ENCODE results near the gene C2orf42. TPM values are rescaled to one million over a fixed set of nuclear protein-coding genes. Genes with fewer than 3 reads are reported as not detected.

The C2orf42 gene
- total and polyA plus RNA-seq, 10 of the 15 experiments (the other 5 are each of a cell fraction or from before 2014, with no cell fraction given): 5.5 to 19.8 (median 11.5) TPM

DNA sequence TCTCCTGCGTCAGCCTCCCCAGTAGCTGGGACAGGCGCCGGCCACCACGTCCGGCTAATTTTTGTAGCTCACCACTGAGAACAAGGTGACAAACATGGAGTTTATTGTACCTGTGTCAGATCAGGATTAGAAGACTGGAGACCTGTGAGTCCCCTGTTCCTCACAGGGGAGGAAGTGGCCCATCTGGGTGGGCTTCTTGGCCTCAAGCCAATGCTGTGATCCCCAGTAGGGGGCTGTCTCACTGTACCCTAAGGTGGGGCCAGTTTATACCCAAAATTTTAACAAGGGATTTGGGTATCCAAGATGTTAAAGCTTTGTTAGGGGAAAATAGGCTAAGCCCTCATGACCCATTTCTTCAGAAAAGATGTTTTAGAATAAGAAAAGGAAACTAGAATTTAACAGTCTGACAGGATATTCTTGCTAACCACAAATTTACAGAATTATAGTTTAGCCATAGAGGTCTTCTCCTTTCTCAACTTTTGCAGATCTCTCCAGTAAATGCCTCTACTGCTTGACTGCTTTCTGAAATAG, 87.2 kb downstream of the C2orf42 start (continued):
- TF ChIP-seq, protein P1, sequence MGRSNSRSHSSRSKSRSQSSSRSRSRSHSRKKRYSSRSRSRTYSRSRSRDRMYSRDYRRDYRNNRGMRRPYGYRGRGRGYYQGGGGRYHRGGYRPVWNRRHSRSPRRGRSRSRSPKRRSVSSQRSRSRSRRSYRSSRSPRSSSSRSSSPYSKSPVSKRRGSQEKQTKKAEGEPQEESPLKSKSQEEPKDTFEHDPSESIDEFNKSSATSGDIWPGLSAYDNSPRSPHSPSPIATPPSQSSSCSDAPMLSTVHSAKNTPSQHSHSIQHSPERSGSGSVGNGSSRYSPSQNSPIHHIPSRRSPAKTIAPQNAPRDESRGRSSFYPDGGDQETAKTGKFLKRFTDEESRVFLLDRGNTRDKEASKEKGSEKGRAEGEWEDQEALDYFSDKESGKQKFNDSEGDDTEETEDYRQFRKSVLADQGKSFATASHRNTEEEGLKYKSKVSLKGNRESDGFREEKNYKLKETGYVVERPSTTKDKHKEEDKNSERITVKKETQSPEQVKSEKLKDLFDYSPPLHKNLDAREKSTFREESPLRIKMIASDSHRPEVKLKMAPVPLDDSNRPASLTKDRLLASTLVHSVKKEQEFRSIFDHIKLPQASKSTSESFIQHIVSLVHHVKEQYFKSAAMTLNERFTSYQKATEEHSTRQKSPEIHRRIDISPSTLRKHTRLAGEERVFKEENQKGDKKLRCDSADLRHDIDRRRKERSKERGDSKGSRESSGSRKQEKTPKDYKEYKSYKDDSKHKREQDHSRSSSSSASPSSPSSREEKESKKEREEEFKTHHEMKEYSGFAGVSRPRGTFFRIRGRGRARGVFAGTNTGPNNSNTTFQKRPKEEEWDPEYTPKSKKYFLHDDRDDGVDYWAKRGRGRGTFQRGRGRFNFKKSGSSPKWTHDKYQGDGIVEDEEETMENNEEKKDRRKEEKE (IDR thresholded peaks at IDR 0.05): no peak
- TF ChIP-seq BACH1 (IDR thresholded peaks at IDR 0.05; ENCODE audit: borderline replicate concordance) (no peak), RAD21 (IDR thresholded peaks at IDR 0.05; ENCODE audit: insufficient read depth, low read depth, low read length) (0 out of 2 replicates have a peak, but pooled peaks have one; percentile 18), SMC3 (IDR thresholded peaks at IDR 0.05; ENCODE audit: borderline replicate concordance, low read length) (no peak), NFIC (IDR thresholded peaks at IDR 0.05; ENCODE audit: low read depth, low read length) (peak; percentile 12; the same call in 1 of the 2 replicates), TBL1XR1 (IDR thresholded peaks at IDR 0.05; ENCODE audit: low read depth, low read length) (no peak), SPI1 (IDR thresholded peaks at IDR 0.05; ENCODE audit: borderline replicate concordance, insufficient read depth, low read depth, low read length) (peak; percentile 73; the same call in 1 of the 2 replicates), MTA2 (IDR thresholded peaks at IDR 0.05; ENCODE audit: low read depth) (peak; percentile 64; the same call in 1 of the 2 replicates), CREB1 (IDR thresholded peaks at IDR 0.05; ENCODE audit: low read depth) (0 out of 2 replicates have a peak, but pooled peaks have one; percentile 11), BHLHE40 (IDR thresholded peaks at IDR 0.05; ENCODE audit: borderline replicate concordance in 1 of 2, low read depth in 2 of 2, low read length in 1 of 2) (peak in 1 of 2 experiments; percentile 9; a peak in 1 of 4 replicates)
- TF ChIP-seq, protein P2, sequence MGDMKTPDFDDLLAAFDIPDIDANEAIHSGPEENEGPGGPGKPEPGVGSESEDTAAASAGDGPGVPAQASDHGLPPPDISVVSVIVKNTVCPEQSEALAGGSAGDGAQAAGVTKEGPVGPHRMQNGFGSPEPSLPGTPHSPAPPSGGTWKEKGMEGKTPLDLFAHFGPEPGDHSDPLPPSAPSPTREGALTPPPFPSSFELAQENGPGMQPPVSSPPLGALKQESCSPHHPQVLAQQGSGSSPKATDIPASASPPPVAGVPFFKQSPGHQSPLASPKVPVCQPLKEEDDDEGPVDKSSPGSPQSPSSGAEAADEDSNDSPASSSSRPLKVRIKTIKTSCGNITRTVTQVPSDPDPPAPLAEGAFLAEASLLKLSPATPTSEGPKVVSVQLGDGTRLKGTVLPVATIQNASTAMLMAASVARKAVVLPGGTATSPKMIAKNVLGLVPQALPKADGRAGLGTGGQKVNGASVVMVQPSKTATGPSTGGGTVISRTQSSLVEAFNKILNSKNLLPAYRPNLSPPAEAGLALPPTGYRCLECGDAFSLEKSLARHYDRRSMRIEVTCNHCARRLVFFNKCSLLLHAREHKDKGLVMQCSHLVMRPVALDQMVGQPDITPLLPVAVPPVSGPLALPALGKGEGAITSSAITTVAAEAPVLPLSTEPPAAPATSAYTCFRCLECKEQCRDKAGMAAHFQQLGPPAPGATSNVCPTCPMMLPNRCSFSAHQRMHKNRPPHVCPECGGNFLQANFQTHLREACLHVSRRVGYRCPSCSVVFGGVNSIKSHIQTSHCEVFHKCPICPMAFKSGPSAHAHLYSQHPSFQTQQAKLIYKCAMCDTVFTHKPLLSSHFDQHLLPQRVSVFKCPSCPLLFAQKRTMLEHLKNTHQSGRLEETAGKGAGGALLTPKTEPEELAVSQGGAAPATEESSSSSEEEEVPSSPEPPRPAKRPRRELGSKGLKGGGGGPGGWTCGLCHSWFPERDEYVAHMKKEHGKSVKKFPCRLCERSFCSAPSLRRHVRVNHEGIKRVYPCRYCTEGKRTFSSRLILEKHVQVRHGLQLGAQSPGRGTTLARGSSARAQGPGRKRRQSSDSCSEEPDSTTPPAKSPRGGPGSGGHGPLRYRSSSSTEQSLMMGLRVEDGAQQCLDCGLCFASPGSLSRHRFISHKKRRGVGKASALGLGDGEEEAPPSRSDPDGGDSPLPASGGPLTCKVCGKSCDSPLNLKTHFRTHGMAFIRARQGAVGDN (IDR thresholded peaks at IDR 0.05): peak; percentile 60
- TF ChIP-seq, protein P3, sequence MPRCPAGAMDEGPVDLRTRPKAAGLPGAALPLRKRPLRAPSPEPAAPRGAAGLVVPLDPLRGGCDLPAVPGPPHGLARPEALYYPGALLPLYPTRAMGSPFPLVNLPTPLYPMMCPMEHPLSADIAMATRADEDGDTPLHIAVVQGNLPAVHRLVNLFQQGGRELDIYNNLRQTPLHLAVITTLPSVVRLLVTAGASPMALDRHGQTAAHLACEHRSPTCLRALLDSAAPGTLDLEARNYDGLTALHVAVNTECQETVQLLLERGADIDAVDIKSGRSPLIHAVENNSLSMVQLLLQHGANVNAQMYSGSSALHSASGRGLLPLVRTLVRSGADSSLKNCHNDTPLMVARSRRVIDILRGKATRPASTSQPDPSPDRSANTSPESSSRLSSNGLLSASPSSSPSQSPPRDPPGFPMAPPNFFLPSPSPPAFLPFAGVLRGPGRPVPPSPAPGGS (IDR thresholded peaks at IDR 0.05; ENCODE audit: borderline replicate concordance, insufficient read depth, low read depth, low read length, poor library complexity, severe bottlenecking): no peak
- TF ChIP-seq, protein P4, sequence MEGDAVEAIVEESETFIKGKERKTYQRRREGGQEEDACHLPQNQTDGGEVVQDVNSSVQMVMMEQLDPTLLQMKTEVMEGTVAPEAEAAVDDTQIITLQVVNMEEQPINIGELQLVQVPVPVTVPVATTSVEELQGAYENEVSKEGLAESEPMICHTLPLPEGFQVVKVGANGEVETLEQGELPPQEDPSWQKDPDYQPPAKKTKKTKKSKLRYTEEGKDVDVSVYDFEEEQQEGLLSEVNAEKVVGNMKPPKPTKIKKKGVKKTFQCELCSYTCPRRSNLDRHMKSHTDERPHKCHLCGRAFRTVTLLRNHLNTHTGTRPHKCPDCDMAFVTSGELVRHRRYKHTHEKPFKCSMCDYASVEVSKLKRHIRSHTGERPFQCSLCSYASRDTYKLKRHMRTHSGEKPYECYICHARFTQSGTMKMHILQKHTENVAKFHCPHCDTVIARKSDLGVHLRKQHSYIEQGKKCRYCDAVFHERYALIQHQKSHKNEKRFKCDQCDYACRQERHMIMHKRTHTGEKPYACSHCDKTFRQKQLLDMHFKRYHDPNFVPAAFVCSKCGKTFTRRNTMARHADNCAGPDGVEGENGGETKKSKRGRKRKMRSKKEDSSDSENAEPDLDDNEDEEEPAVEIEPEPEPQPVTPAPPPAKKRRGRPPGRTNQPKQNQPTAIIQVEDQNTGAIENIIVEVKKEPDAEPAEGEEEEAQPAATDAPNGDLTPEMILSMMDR (IDR thresholded peaks at IDR 0.05 in 2 of 3, conservative IDR thresholded peaks at IDR 0.05 in 1 of 3; ENCODE audit: control insufficient read depth in 2 of 3, extremely low read depth in 1 of 3, insufficient read depth in 1 of 3, low read depth in 3 of 3, low read length in 3 of 3): peak in 1 of 3 experiments; percentile 16; a peak in 2 of 6 replicates
- TF ChIP-seq, protein P5, sequence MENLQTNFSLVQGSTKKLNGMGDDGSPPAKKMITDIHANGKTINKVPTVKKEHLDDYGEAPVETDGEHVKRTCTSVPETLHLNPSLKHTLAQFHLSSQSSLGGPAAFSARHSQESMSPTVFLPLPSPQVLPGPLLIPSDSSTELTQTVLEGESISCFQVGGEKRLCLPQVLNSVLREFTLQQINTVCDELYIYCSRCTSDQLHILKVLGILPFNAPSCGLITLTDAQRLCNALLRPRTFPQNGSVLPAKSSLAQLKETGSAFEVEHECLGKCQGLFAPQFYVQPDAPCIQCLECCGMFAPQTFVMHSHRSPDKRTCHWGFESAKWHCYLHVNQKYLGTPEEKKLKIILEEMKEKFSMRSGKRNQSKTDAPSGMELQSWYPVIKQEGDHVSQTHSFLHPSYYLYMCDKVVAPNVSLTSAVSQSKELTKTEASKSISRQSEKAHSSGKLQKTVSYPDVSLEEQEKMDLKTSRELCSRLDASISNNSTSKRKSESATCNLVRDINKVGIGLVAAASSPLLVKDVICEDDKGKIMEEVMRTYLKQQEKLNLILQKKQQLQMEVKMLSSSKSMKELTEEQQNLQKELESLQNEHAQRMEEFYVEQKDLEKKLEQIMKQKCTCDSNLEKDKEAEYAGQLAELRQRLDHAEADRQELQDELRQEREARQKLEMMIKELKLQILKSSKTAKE (IDR thresholded peaks at IDR 0.05; ENCODE audit: low read depth, poor library complexity, severe bottlenecking): peak; percentile 48
